ENCODE measurements around the gene BOC.

Gene BOC

DNA sequence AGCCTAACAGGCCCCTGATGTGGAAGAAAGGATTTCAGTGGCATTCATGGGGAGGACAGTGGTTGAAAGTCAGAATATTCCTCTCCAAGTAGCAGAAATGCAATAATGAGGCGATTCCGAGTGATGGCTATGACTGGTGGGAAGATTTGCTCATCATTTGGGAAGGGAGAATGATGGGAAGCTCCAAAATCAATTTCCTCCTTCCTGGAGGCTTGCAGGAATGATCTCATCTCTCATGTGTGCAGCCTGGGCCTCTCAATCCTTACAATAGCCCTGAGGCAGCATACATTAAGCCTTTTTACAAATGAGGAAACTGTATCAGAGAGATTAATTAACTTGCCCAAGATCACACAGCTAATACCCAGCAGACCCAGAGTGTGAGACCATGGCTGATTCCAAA lies 58.7 kb downstream of the BOC start:
- DNase-seq (ENCODE audit: low spot score), result no peak

DNA sequence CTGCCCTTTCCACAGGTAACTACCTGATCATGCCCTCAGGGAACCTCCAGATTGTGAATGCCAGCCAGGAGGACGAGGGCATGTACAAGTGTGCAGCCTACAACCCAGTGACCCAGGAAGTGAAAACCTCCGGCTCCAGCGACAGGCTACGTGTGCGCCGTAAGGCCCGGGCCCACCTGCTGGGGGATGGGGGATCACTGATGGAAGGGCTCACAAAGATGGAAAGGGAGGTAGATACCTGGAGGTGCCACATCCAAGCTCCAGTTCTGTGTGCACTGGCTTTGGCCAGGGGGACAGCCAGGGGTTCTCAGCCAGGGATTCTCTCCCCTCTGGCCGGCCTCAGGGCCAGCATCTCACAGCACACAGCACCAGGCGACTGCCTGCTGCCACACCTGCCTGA lies 59.4 kb downstream of the BOC start:
- no peak for DNase-seq (ENCODE audit: low spot score)

DNA sequence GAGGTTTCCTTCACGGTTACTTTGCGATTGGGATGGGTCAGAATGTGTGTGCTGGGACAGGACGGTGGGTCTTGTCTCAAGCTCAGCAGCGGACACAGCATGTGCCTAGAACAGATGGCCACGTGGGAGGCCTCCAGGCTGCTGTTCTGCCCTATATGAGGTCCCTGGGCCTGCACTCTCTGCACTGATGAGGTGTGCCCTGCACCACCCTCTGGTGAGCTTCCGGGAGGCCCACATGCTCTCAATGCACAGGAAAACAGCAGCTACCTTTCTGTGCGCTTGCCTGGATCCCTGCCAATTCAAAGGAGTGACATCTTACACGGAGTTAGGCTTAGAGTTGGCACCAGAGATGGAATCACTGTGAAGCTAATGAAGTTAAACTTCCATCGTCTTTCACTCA lies 59.8 kb downstream of the BOC start:
- no peak for DNase-seq (ENCODE audit: low spot score)

DNA sequence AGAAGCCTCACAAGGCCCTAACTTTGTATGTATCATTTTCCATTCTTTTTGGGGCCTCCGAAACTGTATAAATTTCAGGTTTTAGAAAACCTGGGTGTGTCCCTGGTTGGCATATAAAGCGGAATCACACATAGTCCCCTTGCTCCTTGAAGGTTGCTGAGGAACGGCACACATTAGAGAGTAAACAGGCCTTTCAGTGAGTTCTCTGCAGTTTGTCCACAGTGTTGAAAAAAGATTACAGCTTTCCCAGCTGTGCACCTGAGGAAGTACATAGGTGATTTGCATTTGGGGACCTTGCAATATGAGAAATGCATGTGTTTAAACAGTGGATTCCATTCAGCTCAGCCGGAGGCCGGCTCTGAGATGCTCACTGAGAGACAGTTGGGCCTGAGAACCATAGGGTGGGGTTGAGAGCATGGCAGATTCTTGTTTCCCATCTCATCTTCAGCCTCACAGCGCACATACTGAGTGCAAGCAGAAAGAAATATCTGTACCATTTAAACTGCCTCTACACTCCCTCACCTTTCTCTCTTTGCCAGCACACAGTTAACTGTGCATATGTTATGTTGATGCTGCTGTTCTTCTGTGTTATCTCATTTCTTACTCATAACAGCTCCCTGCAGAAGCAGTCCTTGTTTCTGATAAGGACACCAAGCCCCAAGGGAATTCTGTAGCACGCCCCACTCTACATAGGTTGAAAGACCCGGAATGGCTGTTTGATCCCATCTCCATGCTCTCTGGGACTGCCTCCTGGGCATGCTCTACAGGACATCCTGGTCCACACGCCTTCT lies 60.4 kb downstream of the BOC start:
- no peak for DNase-seq (ENCODE audit: low spot score)

DNA sequence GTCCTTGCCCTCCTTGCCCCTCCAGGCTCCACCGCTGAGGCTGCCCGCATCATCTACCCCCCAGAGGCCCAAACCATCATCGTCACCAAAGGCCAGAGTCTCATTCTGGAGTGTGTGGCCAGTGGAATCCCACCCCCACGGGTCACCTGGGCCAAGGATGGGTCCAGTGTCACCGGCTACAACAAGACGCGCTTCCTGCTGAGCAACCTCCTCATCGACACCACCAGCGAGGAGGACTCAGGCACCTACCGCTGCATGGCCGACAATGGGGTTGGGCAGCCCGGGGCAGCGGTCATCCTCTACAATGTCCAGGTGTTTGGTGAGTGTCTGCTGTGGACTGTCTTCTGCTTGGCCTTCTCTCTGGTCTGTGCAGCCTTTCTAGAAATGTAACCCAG lies 61.0 kb downstream of the BOC start:
- no peak for DNase-seq (ENCODE audit: low spot score)

DNA sequence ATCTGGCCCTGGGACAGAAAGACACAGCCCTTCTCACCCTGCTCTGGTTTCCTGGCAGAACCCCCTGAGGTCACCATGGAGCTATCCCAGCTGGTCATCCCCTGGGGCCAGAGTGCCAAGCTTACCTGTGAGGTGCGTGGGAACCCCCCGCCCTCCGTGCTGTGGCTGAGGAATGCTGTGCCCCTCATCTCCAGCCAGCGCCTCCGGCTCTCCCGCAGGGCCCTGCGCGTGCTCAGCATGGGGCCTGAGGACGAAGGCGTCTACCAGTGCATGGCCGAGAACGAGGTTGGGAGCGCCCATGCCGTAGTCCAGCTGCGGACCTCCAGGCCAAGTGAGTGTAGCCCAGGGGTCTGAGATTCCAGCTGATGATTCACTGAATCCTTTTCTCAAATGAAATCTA lies 61.7 kb downstream of the BOC start:
- DNase-seq (ENCODE audit: low spot score), result no peak

DNA sequence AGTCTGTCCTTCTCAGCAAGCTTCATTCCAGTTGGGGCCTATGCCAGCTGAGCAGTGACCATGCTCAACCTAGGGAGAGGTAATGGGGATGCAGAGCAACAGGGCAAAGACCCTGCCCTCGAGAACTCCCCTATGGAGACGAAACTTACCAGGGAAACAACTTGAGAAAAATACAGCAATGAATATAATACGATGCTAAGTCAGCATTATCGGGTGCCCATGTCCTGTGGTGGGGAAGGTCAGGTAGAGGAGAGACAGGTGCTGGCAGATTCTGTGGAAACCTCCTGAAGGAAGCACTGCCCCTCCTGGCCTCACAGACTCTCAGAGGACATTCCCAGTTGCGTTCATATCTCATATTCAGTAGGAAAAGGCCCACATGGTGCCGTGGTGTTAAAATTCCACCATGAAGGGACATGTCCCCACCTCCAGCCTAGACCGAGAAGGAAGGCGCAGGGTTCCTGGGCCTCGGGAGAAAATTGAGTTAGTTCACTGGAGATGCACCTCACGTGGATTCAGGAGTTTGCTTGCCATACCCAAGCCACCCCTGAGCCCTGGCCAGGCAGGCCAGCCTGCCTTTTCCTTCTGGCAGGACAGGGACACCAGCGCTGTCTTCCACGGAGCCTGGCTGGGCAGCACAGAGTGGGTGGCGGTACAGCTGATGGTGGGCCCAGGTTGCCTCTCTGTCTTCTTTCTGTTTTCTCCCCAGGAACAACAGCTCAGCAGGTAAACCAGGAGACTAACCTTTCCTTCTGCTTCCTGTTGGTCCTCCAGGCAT lies 62.4 kb downstream of the BOC start:
- DNase-seq (ENCODE audit: low spot score), result no peak

DNA sequence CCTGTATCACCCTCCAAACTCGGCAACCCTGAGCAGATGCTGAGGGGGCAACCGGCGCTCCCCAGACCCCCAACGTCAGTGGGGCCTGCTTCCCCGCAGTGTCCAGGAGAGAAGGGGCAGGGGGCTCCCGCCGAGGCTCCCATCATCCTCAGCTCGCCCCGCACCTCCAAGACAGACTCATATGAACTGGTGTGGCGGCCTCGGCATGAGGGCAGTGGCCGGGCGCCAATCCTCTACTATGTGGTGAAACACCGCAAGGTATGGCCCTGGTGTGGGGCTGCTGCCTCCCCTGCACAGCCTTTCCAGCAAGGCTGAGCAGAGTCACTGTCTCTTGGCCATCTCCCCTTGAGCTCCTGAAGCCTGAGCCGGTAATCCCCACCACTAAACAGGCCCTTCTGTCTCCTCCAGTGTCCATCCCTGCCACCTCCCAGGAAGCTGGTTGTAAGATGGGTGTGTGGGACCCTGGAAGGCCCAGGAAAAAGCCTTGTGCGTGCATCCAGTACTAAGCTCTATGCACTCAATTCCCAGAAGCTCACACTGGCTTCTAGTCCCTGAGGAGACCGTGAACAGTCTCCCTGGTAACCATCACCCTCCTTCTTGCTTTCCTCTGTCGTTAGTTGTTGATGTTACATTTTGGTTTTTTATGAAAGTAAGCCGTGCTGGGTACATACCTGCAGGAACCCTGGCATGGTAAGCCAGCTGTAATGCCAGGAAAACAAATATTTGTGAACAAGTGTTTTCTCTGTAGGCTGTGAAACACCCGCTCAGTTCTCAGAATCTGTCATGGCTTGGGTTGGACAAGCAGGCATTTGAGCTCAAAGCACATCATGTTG lies 63.3 kb downstream of the BOC start:
- DNase-seq (ENCODE audit: low spot score), result no peak

DNA sequence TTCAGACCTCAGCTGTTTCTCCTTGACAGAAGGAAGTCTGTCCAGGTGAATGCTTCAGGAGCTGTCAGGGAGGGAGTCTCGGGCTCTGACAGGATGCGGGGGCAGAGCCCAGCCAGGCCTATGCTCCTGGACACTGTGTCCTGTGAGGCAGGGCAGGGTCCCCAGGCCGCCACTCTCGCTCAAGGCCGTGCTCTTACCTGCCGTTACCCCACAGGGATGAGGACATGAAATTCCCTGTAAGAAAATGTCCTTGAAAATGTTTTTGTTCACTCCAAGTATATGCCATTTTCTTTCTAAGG lies 63.9 kb downstream of the BOC start:
- DNase-seq (ENCODE audit: low spot score), result no peak

DNA sequence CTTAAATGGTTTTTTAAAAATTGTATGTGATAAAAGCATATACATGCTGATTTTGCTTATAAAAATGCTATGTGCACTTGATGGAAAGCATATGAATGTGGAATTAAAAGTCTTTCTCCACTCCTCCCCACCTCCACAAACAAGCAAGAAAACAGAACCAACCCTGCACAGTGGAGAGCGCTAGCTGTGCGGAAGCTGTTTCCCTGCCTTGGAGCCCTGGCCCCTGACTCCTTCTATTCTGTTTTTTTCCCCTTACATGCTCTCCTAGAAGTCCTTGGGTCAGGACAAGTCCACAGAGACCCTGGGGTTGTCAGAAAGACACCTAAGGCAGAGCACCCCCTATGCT lies 64.2 kb downstream of the BOC start:
- no peak for DNase-seq (ENCODE audit: low spot score)

DNA sequence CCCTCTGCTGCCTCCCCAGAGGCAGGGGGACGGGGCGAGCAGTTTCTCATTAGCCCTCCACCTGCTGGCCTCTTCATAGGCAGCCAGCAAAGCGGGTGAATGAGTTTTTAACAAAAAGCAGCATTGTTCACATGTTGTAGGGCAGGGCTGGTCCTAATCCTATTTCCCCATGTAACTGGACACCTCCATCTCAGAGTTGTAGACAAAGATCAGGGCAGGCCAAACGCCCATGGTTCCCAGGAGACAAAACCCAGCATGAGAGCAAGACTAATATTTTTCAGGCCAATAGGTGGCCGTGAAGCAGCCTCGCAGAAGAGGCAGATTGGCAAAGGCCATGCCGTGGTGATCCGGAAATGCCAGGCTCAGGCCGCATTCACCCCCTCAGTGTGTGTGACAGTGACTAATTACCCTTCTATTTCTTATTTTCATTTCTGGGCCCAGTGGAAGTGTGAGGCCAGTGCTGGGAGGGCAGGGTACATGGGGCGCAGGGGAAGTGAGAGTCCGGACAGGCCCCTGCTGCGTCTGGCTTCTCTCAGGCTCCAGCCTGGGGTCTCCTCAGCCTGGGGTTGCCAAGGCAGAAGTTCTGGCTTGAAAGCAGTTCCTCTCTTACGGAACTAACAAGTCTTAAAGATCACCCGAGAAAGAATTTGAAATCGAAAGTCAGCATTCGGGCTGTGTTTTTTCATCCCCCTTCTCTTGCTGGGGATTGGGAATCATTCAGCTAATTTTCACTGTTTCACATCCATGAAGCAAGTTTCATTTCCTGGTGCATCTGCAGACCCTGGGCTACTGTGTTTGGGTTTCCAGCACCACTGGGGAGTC lies 64.8 kb downstream of the BOC start:
- peak; percentile 91 for DNase-seq (ENCODE audit: low spot score)

DNA sequence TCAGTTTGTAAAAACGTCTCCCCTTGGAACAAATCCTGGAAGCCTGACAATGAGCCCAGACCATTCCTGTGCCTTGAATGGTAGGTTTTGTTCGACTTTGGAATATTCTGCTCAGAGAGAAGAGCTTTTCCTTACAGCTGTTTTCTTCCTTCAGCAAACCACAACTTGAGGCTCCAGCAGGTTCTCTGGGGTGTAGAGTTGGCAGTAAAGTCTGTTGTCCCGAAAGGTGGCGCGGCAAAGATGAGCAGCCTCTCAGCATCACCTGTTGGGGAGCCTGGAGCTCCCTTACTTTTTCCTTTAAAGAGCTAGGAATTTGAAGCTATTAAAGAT lies 65.4 kb downstream of the BOC start:
- no peak for DNase-seq (ENCODE audit: low spot score)

DNA sequence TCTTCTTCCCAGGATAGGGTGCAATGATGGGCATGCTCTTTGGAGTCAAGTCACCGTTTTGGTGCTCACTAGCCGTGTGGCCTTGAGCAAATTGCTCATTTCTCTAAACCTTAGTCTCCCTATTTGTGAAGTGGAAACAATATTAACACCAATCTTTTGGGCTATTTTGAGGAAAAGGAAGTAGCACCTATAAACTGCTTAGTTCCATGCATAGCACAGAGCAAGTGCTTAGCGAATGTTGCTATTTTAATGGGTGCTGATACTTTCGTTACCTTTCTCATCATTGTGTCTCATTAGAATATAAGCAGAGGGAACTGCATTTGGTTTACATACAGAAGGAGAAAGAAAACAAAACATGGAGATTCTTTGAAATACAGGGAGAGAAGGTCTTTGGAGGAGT lies 66.1 kb downstream of the BOC start:
- DNase-seq (ENCODE audit: low spot score), result no peak

DNA sequence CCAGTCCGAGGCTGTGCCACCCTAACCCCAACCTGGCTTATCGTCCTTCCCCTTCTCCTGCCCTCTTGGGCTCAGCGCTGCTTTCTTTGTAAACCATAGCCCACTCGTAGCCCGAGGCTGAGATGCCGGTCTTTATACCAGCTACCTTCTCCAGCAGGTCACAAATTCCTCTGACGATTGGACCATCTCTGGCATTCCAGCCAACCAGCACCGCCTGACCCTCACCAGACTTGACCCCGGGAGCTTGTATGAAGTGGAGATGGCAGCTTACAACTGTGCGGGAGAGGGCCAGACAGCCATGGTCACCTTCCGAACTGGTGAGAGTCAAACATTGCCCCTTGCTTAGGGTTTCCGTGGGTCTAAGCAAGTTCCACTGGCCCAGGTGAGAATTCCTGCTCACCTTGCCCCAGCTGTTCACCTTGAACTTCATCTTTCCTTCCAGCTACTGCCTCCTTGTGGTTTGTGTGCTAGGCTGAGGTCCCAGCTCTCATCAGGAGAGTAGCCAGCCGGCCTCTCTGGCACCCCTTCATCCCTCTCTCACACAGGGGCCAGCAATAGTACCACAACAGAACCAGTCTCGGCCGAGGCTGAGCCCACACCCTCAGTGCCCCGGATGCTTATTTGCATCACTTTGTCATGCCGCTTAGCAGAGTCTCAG lies 66.7 kb downstream of the BOC start:
- no peak for DNase-seq (ENCODE audit: low spot score)

DNA sequence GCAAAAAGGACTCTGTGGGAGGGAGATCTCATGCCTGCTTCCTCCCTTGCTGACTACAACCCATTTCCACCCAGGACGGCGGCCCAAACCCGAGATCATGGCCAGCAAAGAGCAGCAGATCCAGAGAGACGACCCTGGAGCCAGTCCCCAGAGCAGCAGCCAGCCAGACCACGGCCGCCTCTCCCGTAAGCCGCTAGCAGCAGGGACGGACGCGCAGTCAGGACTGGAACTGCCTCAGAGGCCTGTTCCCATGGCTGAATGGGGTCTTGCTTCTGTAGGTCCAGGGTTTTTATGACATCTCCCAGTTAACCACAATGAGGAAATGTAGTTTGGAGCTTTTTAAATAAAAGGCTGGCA lies 67.2 kb downstream of the BOC start:
- no peak for DNase-seq (ENCODE audit: low spot score)

DNA sequence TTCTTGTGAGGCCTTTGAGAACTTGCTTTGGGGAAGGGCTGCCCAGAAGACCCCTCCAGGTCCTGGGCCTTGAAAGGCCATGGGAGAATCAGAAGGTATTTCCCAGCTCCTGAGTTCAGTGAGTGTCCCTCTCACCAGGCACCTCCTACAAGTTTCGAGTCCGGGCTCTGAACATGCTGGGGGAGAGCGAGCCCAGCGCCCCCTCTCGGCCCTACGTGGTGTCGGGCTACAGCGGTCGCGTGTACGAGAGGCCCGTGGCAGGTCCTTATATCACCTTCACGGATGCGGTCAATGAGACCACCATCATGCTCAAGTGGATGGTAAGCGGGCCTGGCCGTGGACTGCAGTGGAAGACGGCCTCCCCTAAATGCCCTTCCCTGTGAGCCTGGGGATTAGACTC lies 68.3 kb downstream of the BOC start:
- DNase-seq (ENCODE audit: low spot score), result no peak

DNA sequence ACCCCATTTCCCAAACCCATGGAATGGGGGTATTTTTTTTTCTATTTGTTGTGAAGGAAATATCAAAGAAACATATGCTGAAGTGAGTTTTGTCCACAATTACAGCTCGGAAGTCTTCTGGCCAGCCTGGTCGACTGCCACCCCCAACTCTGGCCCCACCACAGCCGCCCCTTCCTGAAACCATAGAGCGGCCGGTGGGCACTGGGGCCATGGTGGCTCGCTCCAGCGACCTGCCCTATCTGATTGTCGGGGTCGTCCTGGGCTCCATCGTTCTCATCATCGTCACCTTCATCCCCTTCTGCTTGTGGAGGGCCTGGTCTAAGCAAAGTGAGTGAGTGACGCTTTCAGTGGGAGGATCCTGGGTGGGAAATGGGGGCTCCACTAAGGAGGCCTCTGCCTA lies 71.9 kb downstream of the BOC start:
- DNase-seq (ENCODE audit: low spot score), result no peak

DNA sequence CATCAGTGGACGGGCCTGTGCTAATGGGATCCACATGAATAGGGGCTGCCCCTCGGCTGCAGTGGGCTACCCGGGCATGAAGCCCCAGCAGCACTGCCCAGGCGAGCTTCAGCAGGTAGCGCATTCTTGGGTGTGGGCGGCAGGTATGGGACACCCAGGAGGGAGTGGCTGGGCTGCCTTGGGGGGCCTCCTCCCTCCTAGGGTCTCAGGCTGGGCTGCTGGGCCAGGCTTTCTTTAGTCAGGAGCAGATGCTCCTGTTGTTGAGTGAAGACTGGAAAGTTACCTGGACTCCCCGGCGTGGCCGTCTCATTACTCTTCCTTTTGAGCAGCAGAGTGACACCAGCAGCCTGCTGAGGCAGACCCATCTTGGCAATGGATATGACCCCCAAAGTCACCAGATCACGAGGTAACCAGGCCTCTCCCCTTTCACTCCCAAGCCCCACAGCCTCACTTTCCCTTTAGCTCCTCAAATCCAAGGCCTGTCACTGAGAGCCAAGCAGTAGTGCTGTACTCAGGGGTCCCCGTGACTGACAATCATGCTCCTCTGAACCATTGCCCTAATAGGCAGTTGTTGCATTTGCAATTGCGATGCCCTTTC lies 73.2 kb downstream of the BOC start:
- DNase-seq (ENCODE audit: low spot score), result no peak

DNA sequence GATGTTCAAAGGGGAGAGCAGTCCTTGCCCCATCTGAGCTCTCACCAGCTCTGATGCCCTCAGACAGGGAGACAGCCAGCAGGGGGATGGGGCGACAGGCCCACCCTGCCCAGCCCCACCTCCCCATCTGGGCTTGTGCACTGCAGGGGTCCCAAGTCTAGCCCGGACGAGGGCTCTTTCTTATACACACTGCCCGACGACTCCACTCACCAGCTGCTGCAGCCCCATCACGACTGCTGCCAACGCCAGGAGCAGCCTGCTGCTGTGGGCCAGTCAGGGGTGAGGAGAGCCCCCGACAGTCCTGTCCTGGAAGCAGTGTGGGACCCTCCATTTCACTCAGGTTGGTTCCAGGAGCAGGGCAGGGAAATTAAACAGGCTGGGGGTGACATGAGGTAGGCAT lies 73.9 kb downstream of the BOC start:
- no peak for DNase-seq (ENCODE audit: low spot score)

DNA sequence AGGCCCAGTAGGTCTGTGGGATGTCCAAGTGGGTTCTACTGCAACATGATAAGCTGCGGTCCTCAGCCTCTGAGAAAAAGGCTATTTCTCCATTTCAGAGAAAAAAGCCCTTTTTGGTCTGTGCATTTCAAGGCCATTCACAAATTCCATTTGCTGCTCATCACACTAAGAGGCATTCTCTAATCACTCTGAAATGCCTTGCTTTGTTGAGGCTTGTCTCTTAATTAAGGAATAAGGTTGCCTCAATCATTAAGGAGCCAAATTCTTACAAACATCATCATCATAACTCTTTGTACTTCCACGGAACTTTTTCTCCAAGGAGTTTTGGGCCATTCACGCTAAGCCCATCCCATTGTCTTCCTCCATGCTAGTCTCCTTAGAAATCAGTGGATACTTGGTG lies 74.4 kb downstream of the BOC start:
- no peak for DNase-seq (ENCODE audit: low spot score)

DNA sequence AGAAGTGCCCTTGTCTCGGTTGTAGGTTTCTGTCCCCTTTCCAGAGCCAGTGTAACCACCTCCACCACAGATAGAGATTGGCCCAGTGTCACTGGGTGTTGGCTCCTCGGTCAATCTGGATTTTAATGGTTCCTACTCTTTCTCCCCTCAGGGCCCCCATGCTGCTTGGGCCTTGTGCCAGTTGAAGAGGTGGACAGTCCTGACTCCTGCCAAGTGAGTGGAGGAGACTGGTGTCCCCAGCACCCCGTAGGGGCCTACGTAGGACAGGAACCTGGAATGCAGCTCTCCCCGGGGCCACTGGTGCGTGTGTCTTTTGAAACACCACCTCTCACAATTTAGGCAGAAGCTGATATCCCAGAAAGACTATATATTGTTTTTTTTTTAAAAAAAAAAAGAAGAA lies 75.2 kb downstream of the BOC start:
- DNase-seq (ENCODE audit: low spot score), result no peak
